ENCODE results near the gene UBA1. TPM values are rescaled to one million over a fixed set of nuclear protein-coding genes. Genes with fewer than 3 reads are reported as not detected.
A peak's percentile ranks its signal among the peaks of the same experiment; 100 is the strongest.

UBA1 gene
- total RNA-seq, 1 experiment from 2014 or later, result 234 TPM

- DNase-seq, result no peak
- no TSS peak for BruUV-seq (replicated peaks)
- Mint-ChIP-seq H3K4me3 (ENCODE audit: low read depth, unreplicated experiment) (no peak overlapping the region), H3K27me3 (ENCODE audit: unreplicated experiment) (no peaks in the 10 kb centered on the region), H3K27ac (ENCODE audit: unreplicated experiment) (peak overlapping the region; percentile 66), H3K9me3 (ENCODE audit: low read depth, unreplicated experiment) (no peaks in the 10 kb centered on the region), H3K4me1 (ENCODE audit: low read depth, unreplicated experiment) (peaks cover 28% of the 10 kb centered on the region), H3K36me3 (ENCODE audit: insufficient read depth, unreplicated experiment) (peaks cover 67% of the 10 kb centered on the region)
- TF ChIP-seq, protein P1, sequence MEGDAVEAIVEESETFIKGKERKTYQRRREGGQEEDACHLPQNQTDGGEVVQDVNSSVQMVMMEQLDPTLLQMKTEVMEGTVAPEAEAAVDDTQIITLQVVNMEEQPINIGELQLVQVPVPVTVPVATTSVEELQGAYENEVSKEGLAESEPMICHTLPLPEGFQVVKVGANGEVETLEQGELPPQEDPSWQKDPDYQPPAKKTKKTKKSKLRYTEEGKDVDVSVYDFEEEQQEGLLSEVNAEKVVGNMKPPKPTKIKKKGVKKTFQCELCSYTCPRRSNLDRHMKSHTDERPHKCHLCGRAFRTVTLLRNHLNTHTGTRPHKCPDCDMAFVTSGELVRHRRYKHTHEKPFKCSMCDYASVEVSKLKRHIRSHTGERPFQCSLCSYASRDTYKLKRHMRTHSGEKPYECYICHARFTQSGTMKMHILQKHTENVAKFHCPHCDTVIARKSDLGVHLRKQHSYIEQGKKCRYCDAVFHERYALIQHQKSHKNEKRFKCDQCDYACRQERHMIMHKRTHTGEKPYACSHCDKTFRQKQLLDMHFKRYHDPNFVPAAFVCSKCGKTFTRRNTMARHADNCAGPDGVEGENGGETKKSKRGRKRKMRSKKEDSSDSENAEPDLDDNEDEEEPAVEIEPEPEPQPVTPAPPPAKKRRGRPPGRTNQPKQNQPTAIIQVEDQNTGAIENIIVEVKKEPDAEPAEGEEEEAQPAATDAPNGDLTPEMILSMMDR (IDR thresholded peaks at IDR 0.05; ENCODE audit: unreplicated experiment), result no peak
- intact Hi-C loops (cut with micrococcal nuclease; ENCODE audit: unreplicated experiment), result no loop called here
- CTCF ChIA-PET, result no interaction called here
Observed at GRCh38 chrX:47223476-47224250, 30.0 kb downstream of the UBA1 start.

DNA sequence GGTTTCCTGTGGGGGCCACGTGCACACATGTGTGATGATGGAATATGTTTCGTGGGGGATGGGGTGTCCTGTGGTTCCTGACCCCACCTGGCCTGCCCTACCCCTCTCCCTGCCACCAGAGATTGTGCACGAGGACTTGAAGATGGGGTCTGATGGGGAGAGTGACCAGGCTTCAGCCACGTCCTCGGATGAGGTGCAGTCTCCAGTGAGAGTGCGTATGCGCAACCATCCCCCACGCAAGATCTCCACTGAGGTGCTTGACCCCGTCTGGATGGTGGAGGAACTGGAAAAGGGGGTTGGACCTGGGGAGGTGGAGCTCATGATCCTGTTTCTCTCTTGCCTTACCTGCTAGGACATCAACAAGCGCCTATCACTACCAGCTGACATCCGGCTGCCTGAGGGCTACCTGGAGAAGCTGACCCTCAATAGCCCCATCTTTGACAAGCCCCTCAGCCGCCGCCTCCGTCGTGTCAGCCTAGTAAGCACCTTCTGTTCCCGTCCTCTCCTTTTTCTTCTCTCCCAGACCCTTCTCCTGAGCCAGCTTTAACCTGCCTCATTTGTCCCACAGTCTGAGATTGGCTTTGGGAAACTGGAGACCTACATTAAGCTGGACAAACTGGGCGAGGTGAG is 30.8 kb downstream of the UBA1 start:
- H3K27me3 Mint-ChIP-seq (ENCODE audit: unreplicated experiment), result no peaks in the 10 kb centered on the region
- H3K4me3 Mint-ChIP-seq (ENCODE audit: low read depth, unreplicated experiment), result no peak overlapping the region
- H3K9me3 Mint-ChIP-seq (ENCODE audit: low read depth, unreplicated experiment), result no peaks in the 10 kb centered on the region
- intact Hi-C loops (cut with micrococcal nuclease; ENCODE audit: unreplicated experiment), result no loop called here
- BruUV-seq (replicated peaks), result no TSS peak
- H3K4me1 Mint-ChIP-seq (ENCODE audit: low read depth, unreplicated experiment), result peaks cover 25% of the 10 kb centered on the region
- CTCF ChIA-PET, result no interaction called here
- H3K36me3 Mint-ChIP-seq (ENCODE audit: insufficient read depth, unreplicated experiment), result peaks cover 67% of the 10 kb centered on the region
- DNase-seq, result no peak
- TF ChIP-seq, protein P1 (IDR thresholded peaks at IDR 0.05; ENCODE audit: unreplicated experiment), result no peak
- no peak overlapping the region for H3K27ac Mint-ChIP-seq (ENCODE audit: unreplicated experiment)

GRCh38 chrX:47224896-47225290 is 31.3 kb downstream of the UBA1 start:
- peaks cover under 1% of the 10 kb centered on the region for H3K9me3 Mint-ChIP-seq (ENCODE audit: low read depth, unreplicated experiment)
- intact Hi-C loops (cut with micrococcal nuclease; ENCODE audit: unreplicated experiment), result no loop called here
- H3K4me1 Mint-ChIP-seq (ENCODE audit: low read depth, unreplicated experiment), result peaks cover 23% of the 10 kb centered on the region
- no peak overlapping the region for H3K27ac Mint-ChIP-seq (ENCODE audit: unreplicated experiment)
- H3K4me3 Mint-ChIP-seq (ENCODE audit: low read depth, unreplicated experiment), result no peak overlapping the region
- TF ChIP-seq, protein P1 (IDR thresholded peaks at IDR 0.05; ENCODE audit: unreplicated experiment), result no peak
- CTCF ChIA-PET, result no interaction called here
- H3K36me3 Mint-ChIP-seq (ENCODE audit: insufficient read depth, unreplicated experiment), result peaks cover 62% of the 10 kb centered on the region
- BruUV-seq (replicated peaks), result no TSS peak
- no peaks in the 10 kb centered on the region for H3K27me3 Mint-ChIP-seq (ENCODE audit: unreplicated experiment)
- DNase-seq, result no peak

GRCh38 chrX:47226071-47226470 is 32.4 kb downstream of the UBA1 start:
- Mint-ChIP-seq H3K9me3 (ENCODE audit: low read depth, unreplicated experiment) (peaks cover 4% of the 10 kb centered on the region), H3K4me1 (ENCODE audit: low read depth, unreplicated experiment) (peaks cover 17% of the 10 kb centered on the region), H3K36me3 (ENCODE audit: insufficient read depth, unreplicated experiment) (peaks cover 53% of the 10 kb centered on the region), H3K27ac (ENCODE audit: unreplicated experiment) (no peak overlapping the region), H3K4me3 (ENCODE audit: low read depth, unreplicated experiment) (no peak overlapping the region), H3K27me3 (ENCODE audit: unreplicated experiment) (no peaks in the 10 kb centered on the region)
- no peak for DNase-seq
- TF ChIP-seq, protein P1 (IDR thresholded peaks at IDR 0.05; ENCODE audit: unreplicated experiment), result no peak
- BruUV-seq (replicated peaks), result no TSS peak
- intact Hi-C loops (cut with micrococcal nuclease; ENCODE audit: unreplicated experiment), result no loop called here
- CTCF ChIA-PET, result no interaction called here
